ENCODE measurements around the gene RAVER2.
A peak's percentile ranks its signal among the peaks of the same experiment; 100 is the strongest.

Gene RAVER2

DNA sequence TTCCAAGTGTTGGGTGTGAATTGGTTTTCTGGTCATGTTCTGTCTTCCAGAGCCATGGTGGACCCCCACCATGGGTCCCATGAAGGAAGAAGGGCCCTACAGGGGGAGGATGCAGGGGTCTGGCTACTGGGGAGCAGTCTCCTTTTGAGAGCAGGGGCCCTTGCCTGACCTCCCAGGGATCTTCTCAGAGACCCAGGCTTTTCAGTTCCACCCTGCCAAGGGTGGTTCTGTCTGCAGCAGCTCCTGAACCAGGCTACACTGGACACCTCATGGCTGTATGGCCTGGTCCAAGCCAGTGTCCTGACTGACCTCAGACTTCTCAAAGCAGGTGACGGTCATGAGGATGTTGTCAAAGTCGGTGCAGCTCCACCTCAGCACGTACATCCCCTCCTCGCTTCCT, 112.5 kb downstream of the RAVER2 start:
- no peaks in the 10 kb centered on the region for H3K27me3 ChIP-seq (ENCODE audit: control insufficient read depth in 1 of 2, insufficient read depth in 1 of 2, low read length in 2 of 2)
- peaks cover 1% of the 10 kb centered on the region for H3K4me1 ChIP-seq (ENCODE audit: control insufficient read depth, insufficient read depth, low read depth, low read length)
- no peak overlapping the region for H3K4me3 ChIP-seq (ENCODE audit: insufficient read depth in 1 of 2, low read depth in 1 of 2, low read length in 2 of 2)
- no peak overlapping the region for H2BK120ac ChIP-seq (ENCODE audit: low read depth, low read length)
- no peak overlapping the region for H3K18ac ChIP-seq (ENCODE audit: low read depth in 1 of 2, low read length in 2 of 2)
- no peak overlapping the region for H3K4me2 ChIP-seq (ENCODE audit: low read length, poor library complexity, severe bottlenecking)
- no peak overlapping the region for H4K91ac ChIP-seq (ENCODE audit: low read length)
- no peaks in the 10 kb centered on the region for H3K9me3 ChIP-seq (ENCODE audit: control insufficient read depth, low read length)
- no peak for DNase-seq
- no peak overlapping the region for H2AFZ ChIP-seq (ENCODE audit: low read depth, low read length)
- H3K23ac ChIP-seq (ENCODE audit: low read length in 2 of 2), result no peak overlapping the region
- WGBS, result 100% methylated on average over 3 of the region's 4 CpGs
- no peak overlapping the region for H2AK5ac ChIP-seq (ENCODE audit: low read length, severe bottlenecking)
- H2BK5ac ChIP-seq (ENCODE audit: low read depth, low read length, poor library complexity, severe bottlenecking), result no peak overlapping the region
- H4K8ac ChIP-seq (ENCODE audit: low read length), result no peak overlapping the region
- H3K9ac ChIP-seq (ENCODE audit: low read length), result no peak overlapping the region
- no peak overlapping the region for H3K4ac ChIP-seq (ENCODE audit: low read depth in 1 of 2, low read length in 2 of 2)
- H3K36me3 ChIP-seq (ENCODE audit: control insufficient read depth in 1 of 2, insufficient read depth in 2 of 2, low read depth in 1 of 2, low read length in 2 of 2), result peaks cover 67 to 95% of the 10 kb centered on the region in 2 experiments
- H3K79me1 ChIP-seq (replicated peaks; ENCODE audit: low read length, poor library complexity, severe bottlenecking), result peaks cover 6% of the 10 kb centered on the region
- no peak overlapping the region for H3K14ac ChIP-seq (ENCODE audit: low read length in 2 of 2)
- H2BK15ac ChIP-seq (ENCODE audit: low read depth, poor library complexity, severe bottlenecking), result no peak overlapping the region
- H2BK12ac ChIP-seq (ENCODE audit: low read length in 2 of 2), result no peak overlapping the region
- no peak overlapping the region for H3K27ac ChIP-seq (ENCODE audit: low read length, poor library complexity, severe bottlenecking)

GRCh38 chr1:64861611-64862010, 116.7 kb downstream of the RAVER2 start:
- Histone ChIP-seq H2BK12ac (ENCODE audit: low read length in 2 of 2) (no peak overlapping the region), H3K36me3 (ENCODE audit: control insufficient read depth in 1 of 2, insufficient read depth in 2 of 2, low read depth in 1 of 2, low read length in 2 of 2) (peaks cover 50 to 91% of the 10 kb centered on the region in 2 experiments), H3K9me3 (ENCODE audit: control insufficient read depth, low read length) (no peaks in the 10 kb centered on the region), H3K9ac (ENCODE audit: low read length) (no peak overlapping the region), H3K4ac (ENCODE audit: low read depth in 1 of 2, low read length in 2 of 2) (no peak overlapping the region), H2BK120ac (ENCODE audit: low read depth, low read length) (no peak overlapping the region), H4K91ac (ENCODE audit: low read length) (no peak overlapping the region), H3K4me3 (ENCODE audit: insufficient read depth in 1 of 2, low read depth in 1 of 2, low read length in 2 of 2) (no peak overlapping the region), H3K27me3 (ENCODE audit: control insufficient read depth in 1 of 2, insufficient read depth in 1 of 2, low read length in 2 of 2) (no peaks in the 10 kb centered on the region), H3K27ac (ENCODE audit: low read length, poor library complexity, severe bottlenecking) (no peak overlapping the region), H3K23ac (ENCODE audit: low read length in 2 of 2) (no peak overlapping the region), H3K14ac (ENCODE audit: low read length in 2 of 2) (no peak overlapping the region), H2AK5ac (ENCODE audit: low read length, severe bottlenecking) (no peak overlapping the region), H2BK15ac (ENCODE audit: low read depth, poor library complexity, severe bottlenecking) (no peak overlapping the region), H3K4me2 (ENCODE audit: low read length, poor library complexity, severe bottlenecking) (no peak overlapping the region), H2AFZ (ENCODE audit: low read depth, low read length) (no peak overlapping the region), H4K8ac (ENCODE audit: low read length) (no peak overlapping the region), H3K18ac (ENCODE audit: low read depth in 1 of 2, low read length in 2 of 2) (no peak overlapping the region), H3K79me1 (replicated peaks; ENCODE audit: low read length, poor library complexity, severe bottlenecking) (peaks cover 7% of the 10 kb centered on the region), H2BK5ac (ENCODE audit: low read depth, low read length, poor library complexity, severe bottlenecking) (no peak overlapping the region), H3K4me1 (ENCODE audit: control insufficient read depth, insufficient read depth, low read depth, low read length) (peaks cover 1% of the 10 kb centered on the region)
- 73% methylated on average over 4 of the region's 4 CpGs for WGBS
- peak; percentile 50 for DNase-seq

DNA sequence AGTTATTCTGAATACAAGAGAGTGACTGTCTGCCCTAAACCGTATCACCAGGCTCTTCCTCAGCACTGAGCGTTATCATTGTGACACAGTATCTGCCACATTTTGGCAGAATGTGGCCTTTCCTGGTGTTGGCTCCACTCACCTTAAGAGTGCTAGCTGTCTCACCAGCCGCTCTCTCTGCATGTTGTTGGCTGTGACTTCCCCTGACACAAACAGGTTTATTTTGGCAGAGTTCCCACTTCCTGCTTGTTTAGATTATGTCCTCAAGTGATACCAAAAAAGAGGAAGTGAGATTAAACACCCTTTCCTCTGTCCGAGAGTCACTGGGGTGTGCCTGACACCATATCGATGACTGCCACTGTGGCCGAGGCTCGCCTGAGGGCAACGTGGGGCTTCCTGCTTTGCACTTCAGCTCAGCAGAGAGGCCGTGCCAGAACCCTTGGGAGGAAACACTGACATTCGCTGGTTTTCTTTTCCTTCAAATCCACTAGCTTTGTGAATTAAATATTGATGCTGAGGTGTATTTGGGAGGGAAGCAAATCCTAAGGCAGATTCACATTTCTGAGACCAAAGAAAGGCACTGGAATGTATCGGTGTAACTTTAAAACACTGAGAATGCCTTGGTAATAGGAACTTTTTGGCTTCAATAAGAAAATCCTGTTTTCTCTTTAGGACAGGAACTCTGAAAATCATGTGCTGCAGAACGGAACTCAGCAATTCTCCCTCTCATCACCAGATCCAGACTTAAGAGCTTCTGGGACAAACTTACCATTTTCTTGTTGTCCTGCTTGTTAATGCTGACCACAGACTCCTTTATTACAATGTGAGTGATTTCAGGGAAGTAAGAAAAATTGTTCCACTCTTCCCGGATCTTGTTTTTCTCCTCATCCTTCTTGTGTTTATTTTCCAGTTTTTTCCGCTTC, 119.4 kb downstream of the RAVER2 start:
- Histone ChIP-seq H3K23ac (ENCODE audit: low read length in 2 of 2) (no peak overlapping the region), H3K36me3 (ENCODE audit: control insufficient read depth in 1 of 2, insufficient read depth in 2 of 2, low read depth in 1 of 2, low read length in 2 of 2) (peaks cover 28 to 89% of the 10 kb centered on the region in 2 experiments), H2BK120ac (ENCODE audit: low read depth, low read length) (no peak overlapping the region), H3K9me3 (ENCODE audit: control insufficient read depth, low read length) (no peaks in the 10 kb centered on the region), H3K27me3 (ENCODE audit: control insufficient read depth in 1 of 2, insufficient read depth in 1 of 2, low read length in 2 of 2) (no peaks in the 10 kb centered on the region), H3K18ac (ENCODE audit: low read depth in 1 of 2, low read length in 2 of 2) (no peak overlapping the region), H3K79me1 (replicated peaks; ENCODE audit: low read length, poor library complexity, severe bottlenecking) (peaks cover 7% of the 10 kb centered on the region), H2AFZ (ENCODE audit: low read depth, low read length) (no peak overlapping the region), H3K14ac (ENCODE audit: low read length in 2 of 2) (no peak overlapping the region), H4K8ac (ENCODE audit: low read length) (no peak overlapping the region), H2AK5ac (ENCODE audit: low read length, severe bottlenecking) (no peak overlapping the region), H2BK5ac (ENCODE audit: low read depth, low read length, poor library complexity, severe bottlenecking) (no peak overlapping the region), H3K9ac (ENCODE audit: low read length) (no peak overlapping the region), H4K91ac (ENCODE audit: low read length) (no peak overlapping the region), H3K4me3 (ENCODE audit: insufficient read depth in 1 of 2, low read depth in 1 of 2, low read length in 2 of 2) (no peak overlapping the region), H3K4ac (ENCODE audit: low read depth in 1 of 2, low read length in 2 of 2) (no peak overlapping the region), H2BK15ac (ENCODE audit: low read depth, poor library complexity, severe bottlenecking) (no peak overlapping the region), H2BK12ac (ENCODE audit: low read length in 2 of 2) (no peak overlapping the region), H3K4me1 (ENCODE audit: control insufficient read depth, insufficient read depth, low read depth, low read length) (peaks cover 1% of the 10 kb centered on the region), H3K4me2 (ENCODE audit: low read length, poor library complexity, severe bottlenecking) (no peak overlapping the region), H3K27ac (ENCODE audit: low read length, poor library complexity, severe bottlenecking) (no peak overlapping the region)
- WGBS, result 71% methylated on average over 12 of the region's 14 CpGs
- DNase-seq, result peak; percentile 16

- no peaks in the 10 kb centered on the region for H3K9me3 ChIP-seq (ENCODE audit: control insufficient read depth, low read length)
- H2BK15ac ChIP-seq (ENCODE audit: low read depth, poor library complexity, severe bottlenecking), result no peak overlapping the region
- no peak overlapping the region for H3K4me3 ChIP-seq (ENCODE audit: insufficient read depth in 1 of 2, low read depth in 1 of 2, low read length in 2 of 2)
- H4K91ac ChIP-seq (ENCODE audit: low read length), result no peak overlapping the region
- DNase-seq, result no peak
- H2BK120ac ChIP-seq (ENCODE audit: low read depth, low read length), result no peak overlapping the region
- no peak overlapping the region for H2AFZ ChIP-seq (ENCODE audit: low read depth, low read length)
- peaks cover 25 to 90% of the 10 kb centered on the region in 2 experiments for H3K36me3 ChIP-seq (ENCODE audit: control insufficient read depth in 1 of 2, insufficient read depth in 2 of 2, low read depth in 1 of 2, low read length in 2 of 2)
- H4K8ac ChIP-seq (ENCODE audit: low read length), result no peak overlapping the region
- H2BK5ac ChIP-seq (ENCODE audit: low read depth, low read length, poor library complexity, severe bottlenecking), result no peak overlapping the region
- H3K4ac ChIP-seq (ENCODE audit: low read depth in 1 of 2, low read length in 2 of 2), result no peak overlapping the region
- H3K9ac ChIP-seq (ENCODE audit: low read length), result no peak overlapping the region
- 87% methylated on average over 6 of the region's 6 CpGs for WGBS
- H3K4me2 ChIP-seq (ENCODE audit: low read length, poor library complexity, severe bottlenecking), result no peak overlapping the region
- peaks cover 15% of the 10 kb centered on the region for H3K79me1 ChIP-seq (replicated peaks; ENCODE audit: low read length, poor library complexity, severe bottlenecking)
- H2AK5ac ChIP-seq (ENCODE audit: low read length, severe bottlenecking), result no peak overlapping the region
- no peak overlapping the region for H3K23ac ChIP-seq (ENCODE audit: low read length in 2 of 2)
- H3K14ac ChIP-seq (ENCODE audit: low read length in 2 of 2), result no peak overlapping the region
- H2BK12ac ChIP-seq (ENCODE audit: low read length in 2 of 2), result no peak overlapping the region
- H3K27me3 ChIP-seq (ENCODE audit: control insufficient read depth in 1 of 2, insufficient read depth in 1 of 2, low read length in 2 of 2), result no peaks in the 10 kb centered on the region
- H3K4me1 ChIP-seq (ENCODE audit: control insufficient read depth, insufficient read depth, low read depth, low read length), result peaks cover 1% of the 10 kb centered on the region
- no peak overlapping the region for H3K27ac ChIP-seq (ENCODE audit: low read length, poor library complexity, severe bottlenecking)
- no peak overlapping the region for H3K18ac ChIP-seq (ENCODE audit: low read depth in 1 of 2, low read length in 2 of 2)
Measured at GRCh38 chr1:64865105-64865757, 120.4 kb downstream of the RAVER2 start.

Data from mesenchymal stem cell (in vitro differentiated cells and primary cell).